ENCODE results near the gene RANBP9.

GRCh38 chr6:13716955-13717295, 5.3 kb upstream of the RANBP9 start:
- TF ChIP-seq EZH2 (IDR thresholded peaks at IDR 0.05; ENCODE audit: borderline replicate concordance), result no peak
- TF ChIP-seq, protein P1, sequence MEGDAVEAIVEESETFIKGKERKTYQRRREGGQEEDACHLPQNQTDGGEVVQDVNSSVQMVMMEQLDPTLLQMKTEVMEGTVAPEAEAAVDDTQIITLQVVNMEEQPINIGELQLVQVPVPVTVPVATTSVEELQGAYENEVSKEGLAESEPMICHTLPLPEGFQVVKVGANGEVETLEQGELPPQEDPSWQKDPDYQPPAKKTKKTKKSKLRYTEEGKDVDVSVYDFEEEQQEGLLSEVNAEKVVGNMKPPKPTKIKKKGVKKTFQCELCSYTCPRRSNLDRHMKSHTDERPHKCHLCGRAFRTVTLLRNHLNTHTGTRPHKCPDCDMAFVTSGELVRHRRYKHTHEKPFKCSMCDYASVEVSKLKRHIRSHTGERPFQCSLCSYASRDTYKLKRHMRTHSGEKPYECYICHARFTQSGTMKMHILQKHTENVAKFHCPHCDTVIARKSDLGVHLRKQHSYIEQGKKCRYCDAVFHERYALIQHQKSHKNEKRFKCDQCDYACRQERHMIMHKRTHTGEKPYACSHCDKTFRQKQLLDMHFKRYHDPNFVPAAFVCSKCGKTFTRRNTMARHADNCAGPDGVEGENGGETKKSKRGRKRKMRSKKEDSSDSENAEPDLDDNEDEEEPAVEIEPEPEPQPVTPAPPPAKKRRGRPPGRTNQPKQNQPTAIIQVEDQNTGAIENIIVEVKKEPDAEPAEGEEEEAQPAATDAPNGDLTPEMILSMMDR (IDR thresholded peaks at IDR 0.05; ENCODE audit: poor library complexity), result no peak
- no peak for TF ChIP-seq EZH2phosphoT487 (IDR thresholded peaks at IDR 0.05; ENCODE audit: low read depth, severe bottlenecking, unreplicated experiment)

Measured in hepatocyte (in vitro differentiated cells).